Upper lobe of left lung (tissue), 6 donors: ENCODE data around the gene GALNT2. TPM values are rescaled to one million over a fixed set of nuclear protein-coding genes. Genes with fewer than 3 reads are reported as not detected.
A peak's percentile ranks its signal among the peaks of the same experiment; 100 is the strongest.

Source experiments
- ATAC-seq, 2 donors: fragments of 200-7000 bp; cut with Tn5 transposase; one replicate each; pipeline ENCODE4 v1.9.1; 2022; ENCODE audit warnings: mild to moderate bottlenecking in 2 of 2, moderate library complexity in 2 of 2; ENCODE audit not compliant: low FRiP score in 2 of 2
- DNase-seq, 2 donors: peaks; one replicate each; pipeline ENCODE4 v3.0.0-alpha.2; 2019 to 2020
- H3K27ac ChIP-seq, 4 donors: fragments of 200-600 bp; sonication (generic); one replicate each; pipeline ENCODE4 v1.5.1; 2016 to 2019
- H3K27me3 ChIP-seq, 4 donors: fragments of 200-600 bp; sonication (generic); one replicate each; pipeline ENCODE4 v1.5.1; 2017 to 2019
- H3K36me3 ChIP-seq, 4 donors: fragments of 200-600 bp; sonication (generic); one replicate each; pipeline ENCODE4 v1.5.1; 2016 to 2019
- H3K4me1 ChIP-seq, 4 donors: fragments of 200-600 bp; sonication (generic); one replicate each; pipeline ENCODE4 v1.5.1; 2018 to 2019
- H3K4me3 ChIP-seq, 4 donors: fragments of 200-600 bp; sonication (generic); one replicate each; pipeline ENCODE4 v1.5.1; 2017 to 2019; ENCODE audit warnings: mild to moderate bottlenecking in 2 of 4, moderate library complexity in 1 of 4
- H3K9me3 ChIP-seq, 4 donors: fragments of 200-600 bp; sonication (generic); one replicate each; pipeline ENCODE4 v1.5.1; 2018 to 2019
- CTCF ChIP-seq, 6 experiments: fragments of 450-650 bp in 4 of 6; fragments of 200-600 bp in 2 of 6; sonication (generic) in 2 of 6; IDR thresholded peaks; one replicate each; pipeline ENCODE4 v1.5.1; 2016 to 2019; ENCODE audit warnings: antibody characterized with exemption in 6 of 6
- EP300 ChIP-seq, 4 donors: sonication (generic); formaldehyde crosslinking; IDR thresholded peaks; one replicate each; pipeline ENCODE4 v1.5.1; 2017; ENCODE audit warnings: antibody characterized with exemption in 4 of 4, control low read depth in 2 of 4
- POLR2A ChIP-seq, 4 donors: fragments of 450-650 bp; IDR thresholded peaks; one replicate each; pipeline ENCODE4 v1.5.1; 2016 to 2017; ENCODE audit warnings: antibody characterized with exemption in 4 of 4, mild to moderate bottlenecking in 2 of 4
- POLR2AphosphoS5 ChIP-seq, 2 donors: sonication (generic); formaldehyde crosslinking; IDR thresholded peaks; one replicate each; pipeline ENCODE4 v1.5.1; 2017; ENCODE audit warnings: antibody characterized with exemption in 2 of 2
- WGBS, 2 donors: methylation state at CpG; one replicate each; pipeline ENCODE4 v1.1.5; 2017 to 2018; 5-methylcytosine and 5-hydroxymethylcytosine counted together
- total RNA-seq, 6 donors: library from RNA; depleted of rRNA in 4 of 6; stranded (reverse); fragments of >200 nt in 4 of 6; gene quantifications; one replicate each; pipeline versions ENCODE4 v1.1.0 to v1.2.1, GENCODE V29; 2016 to 2021
- donor health status: DM: no; HTN: no; CAD: no; lungs with moderate emphysema.
- donor health status: DM: no; HTN: yes; CAD: no; lungs with severe emphysema.

The GALNT2 gene
- total RNA-seq, 6 donors from 2014 or later: 51.3 to 62.3 (median 56.2) TPM

GRCh38 chr1:230295367-230295766, 228.3 kb downstream of the GALNT2 start:
- TF ChIP-seq POLR2AphosphoS5 (IDR thresholded peaks at IDR 0.05): no peak
- TF ChIP-seq EP300 (IDR thresholded peaks at IDR 0.05): no peak
- no peak for TF ChIP-seq CTCF (IDR thresholded peaks at IDR 0.05)
- WGBS, 2 donors: 76% methylated on average over 3 of the region's 3 CpGs

DNA sequence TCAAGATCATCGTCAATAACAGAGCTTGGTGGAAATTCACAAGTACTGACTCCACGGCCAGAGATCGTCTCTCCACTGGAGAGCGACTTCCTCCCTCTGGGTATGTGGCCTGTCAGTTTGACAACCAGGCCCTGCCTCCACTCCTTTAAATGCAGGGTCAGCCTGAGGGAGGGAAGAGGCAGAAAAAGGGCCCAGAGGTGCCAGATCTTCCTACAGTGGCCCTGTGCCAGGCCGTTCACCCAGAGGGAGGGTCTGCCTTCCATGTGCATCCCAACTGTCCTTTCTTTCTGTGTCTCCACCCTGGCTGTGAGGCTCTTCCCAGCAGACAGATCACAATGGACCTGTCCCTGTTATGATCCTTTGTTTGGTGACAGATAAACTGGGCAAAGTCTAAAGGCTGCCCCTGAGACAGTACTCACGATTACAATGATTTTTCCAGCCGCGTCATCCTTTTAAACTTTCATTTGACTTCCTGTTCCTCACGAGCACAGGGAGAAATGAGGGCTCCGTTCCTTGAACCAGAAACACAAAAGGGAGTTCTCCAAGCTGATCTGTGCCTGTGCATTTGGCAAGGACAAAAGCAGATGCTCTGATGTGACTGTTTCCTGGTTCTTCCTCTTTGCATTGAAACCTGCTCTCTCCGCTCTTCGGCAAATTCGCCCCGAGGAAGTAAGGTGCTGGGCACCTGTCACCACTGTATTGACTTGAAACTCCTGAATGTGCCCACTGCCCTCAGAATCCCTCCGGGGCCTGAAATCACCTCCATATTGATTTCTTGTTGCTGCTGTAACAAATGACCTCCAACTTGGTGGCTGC, 232.4 kb downstream of the GALNT2 start:
- WGBS, 2 donors: 67 to 79% methylated on average over 15 of the region's 15 CpGs
- Histone ChIP-seq H3K4me1 (peaks cover 0 to 4% (median 3%) of the 10 kb centered on the region in 4 donors), H3K27ac (no peak overlapping the region), H3K9me3 (no peaks in the 10 kb centered on the region), H3K36me3 (no peaks in the 10 kb centered on the region), H3K4me3 (no peak overlapping the region), H3K27me3 (no peaks in the 10 kb centered on the region)
- ATAC-seq: no peak
- DNase-seq: peak in 1 of 2 donors; percentile 18
- TF ChIP-seq POLR2A (IDR thresholded peaks at IDR 0.05) (no peak), CTCF (IDR thresholded peaks at IDR 0.05) (no peak), EP300 (IDR thresholded peaks at IDR 0.05) (no peak), POLR2AphosphoS5 (IDR thresholded peaks at IDR 0.05) (no peak)

More at GRCh38 chr1:230295367-230295766, 228.3 kb downstream of the GALNT2 start:
- H3K27me3 ChIP-seq: no peaks in the 10 kb centered on the region
- H3K9me3 ChIP-seq: no peaks in the 10 kb centered on the region
- no peak for DNase-seq
- ATAC-seq: no peak
- no peaks in the 10 kb centered on the region for H3K36me3 ChIP-seq
- peaks cover 0 to 3% (median 0%) of the 10 kb centered on the region in 4 donors for H3K4me1 ChIP-seq
- H3K4me3 ChIP-seq: no peak overlapping the region
- no peak overlapping the region for H3K27ac ChIP-seq

GRCh38 chr1:230300322-230301301, 233.6 kb downstream of the GALNT2 start:
- no peak overlapping the region for H3K27ac ChIP-seq
- TF ChIP-seq EP300 (IDR thresholded peaks at IDR 0.05): no peak
- TF ChIP-seq POLR2AphosphoS5 (IDR thresholded peaks at IDR 0.05): no peak
- TF ChIP-seq POLR2A (IDR thresholded peaks at IDR 0.05): no peak
- no peak for TF ChIP-seq CTCF (IDR thresholded peaks at IDR 0.05)
- H3K27me3 ChIP-seq: no peaks in the 10 kb centered on the region
- DNase-seq (peak in 1 of 2 donors; percentile 59), ATAC-seq (no peak)
- no peaks in the 10 kb centered on the region for H3K36me3 ChIP-seq
- WGBS, 2 donors: 88 to 94% methylated on average over 21 to 26 of the region's 26 CpGs
- no peaks in the 10 kb centered on the region for H3K9me3 ChIP-seq
- peaks cover 0 to 4% (median 3%) of the 10 kb centered on the region in 4 donors for H3K4me1 ChIP-seq
- no peak overlapping the region for H3K4me3 ChIP-seq

DNA sequence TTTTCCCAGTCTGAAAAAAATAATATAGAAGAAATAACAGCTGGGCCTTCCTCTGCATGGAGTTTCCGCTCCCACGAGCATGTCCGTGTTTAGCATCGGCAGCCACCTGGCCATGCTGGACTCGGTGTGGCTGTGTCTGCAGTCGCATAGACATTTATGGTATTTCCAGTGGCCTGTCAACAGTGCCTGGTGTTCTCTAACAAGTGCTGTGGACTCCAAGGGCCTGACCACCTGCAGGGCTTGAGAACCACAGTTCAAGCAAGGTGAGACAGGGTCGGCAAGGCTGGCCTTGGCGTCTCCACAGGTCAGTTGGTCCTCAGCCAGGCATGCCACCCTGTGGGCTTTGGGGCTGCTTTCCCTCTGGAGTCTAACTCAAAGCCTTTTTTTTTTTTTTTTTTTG, 234.3 kb downstream of the GALNT2 start:
- Histone ChIP-seq H3K4me3 (no peak overlapping the region), H3K9me3 (no peaks in the 10 kb centered on the region), H3K27me3 (no peaks in the 10 kb centered on the region), H3K4me1 (peaks cover 0 to 4% (median 3%) of the 10 kb centered on the region in 4 donors), H3K36me3 (no peaks in the 10 kb centered on the region), H3K27ac (no peak overlapping the region)
- 88 to 93% methylated on average over 7 to 8 of the region's 8 CpGs for WGBS, 2 donors
- no peak for TF ChIP-seq POLR2AphosphoS5 (IDR thresholded peaks at IDR 0.05)
- TF ChIP-seq POLR2A (IDR thresholded peaks at IDR 0.05): no peak
- ATAC-seq (no peak), DNase-seq (peak in 1 of 2 donors; percentile 35)

- Histone ChIP-seq H3K4me1 (peaks cover 0 to 4% (median 3%) of the 10 kb centered on the region in 4 donors), H3K9me3 (no peaks in the 10 kb centered on the region), H3K27ac (no peak overlapping the region), H3K27me3 (no peaks in the 10 kb centered on the region), H3K36me3 (no peaks in the 10 kb centered on the region), H3K4me3 (no peak overlapping the region)
- WGBS, 2 donors: 92 to 95% methylated on average over 6 of the region's 6 CpGs
- TF ChIP-seq CTCF (IDR thresholded peaks at IDR 0.05) (no peak), POLR2AphosphoS5 (IDR thresholded peaks at IDR 0.05) (no peak), EP300 (IDR thresholded peaks at IDR 0.05) (no peak), POLR2A (IDR thresholded peaks at IDR 0.05) (no peak)
- DNase-seq (no peak), ATAC-seq (peak in 1 of 2 donors; percentile 46)
Observed at GRCh38 chr1:230301822-230302221, 234.8 kb downstream of the GALNT2 start.
